Neural progenitor cell (in vitro differentiated cells): Measurements from ENCODE around the gene SDK1.

Experiments used
- CTCF ChIP-seq: fragments of 200-600 bp; sonication (generic); IDR thresholded peaks from 2 replicates; pipeline ENCODE4 v1.5.1; 2017; ENCODE audit warnings: antibody characterized with exemption, mild to moderate bottlenecking
- EZH2 ChIP-seq: fragments of 200-600 bp; sonication (generic); IDR thresholded peaks from 2 replicates; pipeline ENCODE4 v1.6.1; 2017; ENCODE audit warnings: antibody characterized with exemption, mild to moderate bottlenecking, moderate library complexity
- EZH2phosphoT487 ChIP-seq: fragments of 200-600 bp; sonication (generic); IDR thresholded peaks from 2 replicates; pipeline ENCODE4 v1.6.1; 2017; ENCODE audit warnings: antibody characterized with exemption

DNA sequence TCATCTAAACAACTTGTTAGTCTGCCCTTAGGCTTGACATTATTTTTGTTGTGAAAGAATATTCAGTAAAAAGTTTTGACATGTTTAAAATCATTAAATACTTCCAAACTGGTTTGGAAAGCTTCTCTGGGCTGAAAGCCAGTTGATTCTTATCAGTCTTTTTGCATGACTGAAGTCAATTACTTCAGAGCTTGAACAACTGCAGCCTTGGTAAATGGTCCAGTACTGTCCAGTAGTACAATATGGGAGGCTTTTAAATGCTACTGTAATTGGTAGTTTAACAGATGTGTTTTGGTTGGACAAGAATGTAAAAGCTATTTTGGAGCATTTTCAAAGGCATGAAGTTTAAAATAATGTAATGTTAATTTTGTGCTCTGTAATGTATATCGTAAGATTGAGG lies 103.4 kb downstream of the SDK1 start:
- TF ChIP-seq EZH2 (no peak), EZH2phosphoT487 (no peak), CTCF (no peak)
